ENCODE data around the gene DRGX. TPM values are rescaled to one million over a fixed set of nuclear protein-coding genes. Genes with fewer than 3 reads are reported as not detected.

Gene DRGX
- 1 to 10 TPM in 1 of 4 donors, not detected in 3; 1.2 TPM for total RNA-seq

GRCh38 chr10:49395741-49396665, at the start of gene DRGX:
Gene DRGX (minus strand): TSS chr10:49396089. CDS start chr10:49395440, 649 bp downstream.
- H3K36me3 ChIP-seq = no peaks in the 10 kb centered on the region
- peaks cover 31% of the 10 kb centered on the region for H3K4me1 ChIP-seq
- H3K9me3 ChIP-seq = no peaks in the 10 kb centered on the region
- H3K27me3 ChIP-seq = peaks cover 95% of the 10 kb centered on the region
- H3K27ac ChIP-seq = no peak within 1 kb of the TSS
- no peak for TF ChIP-seq CTCF (IDR thresholded peaks at IDR 0.05)
- peak within 1 kb of the TSS; percentile 26 for H3K4me3 ChIP-seq
- no peak for DNase-seq (ENCODE audit: low spot score in 2 of 2)
- 6% methylated on average over 44 of the region's 63 CpGs for WGBS

- peaks cover 3% of the 10 kb centered on the region for H3K9me3 ChIP-seq
- TF ChIP-seq CTCF (IDR thresholded peaks at IDR 0.05) (no peak), POLR2AphosphoS5 (IDR thresholded peaks at IDR 0.05) (no peak), EP300 (IDR thresholded peaks at IDR 0.05) (no peak), POLR2A (IDR thresholded peaks at IDR 0.05) (no peak)
- H3K36me3 ChIP-seq = no peaks in the 10 kb centered on the region
- DNase-seq (ENCODE audit: low spot score in 2 of 2) = no peak
- no peak overlapping the region for H3K4me3 ChIP-seq
- no peaks in the 10 kb centered on the region for H3K4me1 ChIP-seq
- WGBS = 94% methylated on average over 4 of the region's 4 CpGs
- H3K27me3 ChIP-seq = no peaks in the 10 kb centered on the region
- no peak overlapping the region for H3K27ac ChIP-seq
These were observed 48.5 kb upstream of the DRGX start for GRCh38 chr10:49444349-49444748.

- Histone ChIP-seq H3K9me3 (no peaks in the 10 kb centered on the region), H3K27ac (no peak overlapping the region), H3K27me3 (no peaks in the 10 kb centered on the region), H3K36me3 (no peaks in the 10 kb centered on the region), H3K4me1 (no peaks in the 10 kb centered on the region), H3K4me3 (no peak overlapping the region)
- DNase-seq (ENCODE audit: low spot score in 2 of 2) = no peak
- 92% methylated on average over 4 of the region's 4 CpGs for WGBS
- TF ChIP-seq EP300 (IDR thresholded peaks at IDR 0.05) (no peak), POLR2A (IDR thresholded peaks at IDR 0.05) (no peak), CTCF (IDR thresholded peaks at IDR 0.05) (no peak), POLR2AphosphoS5 (IDR thresholded peaks at IDR 0.05) (no peak)
These were observed 47.0 kb upstream of the DRGX start for GRCh38 chr10:49442863-49443262.

- no peaks in the 10 kb centered on the region for H3K27me3 ChIP-seq
- no peaks in the 10 kb centered on the region for H3K4me1 ChIP-seq
- WGBS = 67% methylated on average over 46 of the region's 46 CpGs
- H3K27ac ChIP-seq = no peak overlapping the region
- H3K9me3 ChIP-seq = no peaks in the 10 kb centered on the region
- no peak overlapping the region for H3K4me3 ChIP-seq
- H3K36me3 ChIP-seq = no peaks in the 10 kb centered on the region
- DNase-seq (ENCODE audit: low spot score in 2 of 2) = no peak
- TF ChIP-seq POLR2AphosphoS5 (IDR thresholded peaks at IDR 0.05) = no peak
- no peak for TF ChIP-seq EP300 (IDR thresholded peaks at IDR 0.05)
- TF ChIP-seq CTCF (IDR thresholded peaks at IDR 0.05) = no peak
- TF ChIP-seq POLR2A (IDR thresholded peaks at IDR 0.05) = no peak
These were observed 45.9 kb upstream of the DRGX start for GRCh38 chr10:49441488-49442476.

GRCh38 chr10:49435225-49435624, 39.3 kb upstream of the DRGX start:
- H3K4me3 ChIP-seq = no peak overlapping the region
- no peaks in the 10 kb centered on the region for H3K36me3 ChIP-seq
- no peak for TF ChIP-seq POLR2AphosphoS5 (IDR thresholded peaks at IDR 0.05)
- TF ChIP-seq EP300 (IDR thresholded peaks at IDR 0.05) = no peak
- no peak for TF ChIP-seq CTCF (IDR thresholded peaks at IDR 0.05)
- TF ChIP-seq POLR2A (IDR thresholded peaks at IDR 0.05) = no peak
- H3K4me1 ChIP-seq = no peaks in the 10 kb centered on the region
- WGBS = 79% methylated on average over 2 of the region's 2 CpGs
- DNase-seq (ENCODE audit: low spot score in 2 of 2) = no peak
- H3K27ac ChIP-seq = no peak overlapping the region
- peaks cover 9% of the 10 kb centered on the region for H3K9me3 ChIP-seq
- H3K27me3 ChIP-seq = no peaks in the 10 kb centered on the region
